ENCODE measurements around the gene TMEM248.

The TMEM248 gene

GRCh38 chr7:67006965-67007364 is 85.9 kb downstream of the TMEM248 start:
- peaks cover 72% of the 10 kb centered on the region for H3K36me3 ChIP-seq (ENCODE audit: insufficient read depth, low read length)
- no peak overlapping the region for H3K9ac ChIP-seq (ENCODE audit: low read length)
- no peak overlapping the region for H2AFZ ChIP-seq (ENCODE audit: low read length)
- no peaks in the 10 kb centered on the region for H3K79me2 ChIP-seq (ENCODE audit: insufficient read depth, low read length)
- TF ChIP-seq CTCF (IDR thresholded peaks at IDR 0.05; ENCODE audit: low read length): no peak
- TF ChIP-seq EZH2 (IDR thresholded peaks at IDR 0.05; ENCODE audit: borderline replicate concordance, low read length): no peak
- no peaks in the 10 kb centered on the region for H4K20me1 ChIP-seq (ENCODE audit: insufficient read depth, low read length)
- no peaks in the 10 kb centered on the region for H3K27me3 ChIP-seq (ENCODE audit: insufficient read depth, low read length)
- no peak overlapping the region for H3K4me3 ChIP-seq (ENCODE audit: low read depth, low read length, poor library complexity, severe bottlenecking)
- H3K9me2 ChIP-seq (ENCODE audit: low read depth, low read length): no peaks in the 10 kb centered on the region
- H3K4me1 ChIP-seq (ENCODE audit: insufficient read depth, low read length, severe bottlenecking): no peaks in the 10 kb centered on the region
- H3K27ac ChIP-seq (ENCODE audit: low read depth, low read length, poor library complexity, severe bottlenecking): no peak overlapping the region
- H3K4me2 ChIP-seq (ENCODE audit: low read length): no peak overlapping the region
- H3F3A ChIP-seq (ENCODE audit: insufficient read depth, low read length): no peaks in the 10 kb centered on the region
- H3K9me3 ChIP-seq (ENCODE audit: low read length): no peaks in the 10 kb centered on the region
